Measurements from ENCODE around the gene OPN4.
"Not testable (repeated sequence)": the region's sequence is repeated elsewhere in the genome, so short reads cannot be mapped to it uniquely, and the experiment has no call there.

The OPN4 gene

GRCh38 chr10:86654411-86655172, at the start of gene OPN4:
TSS of gene OPN4 (plus strand) at chr10:86654547. CDS start at chr10:86654784, 237 bp downstream.
- DNase-seq (ENCODE audit: low read depth), result no peak

GRCh38 chr10:86607674-86608073, 46.7 kb upstream of the OPN4 start:
- DNase-seq (ENCODE audit: low read depth), result no peak

- no peak for DNase-seq (ENCODE audit: low read depth)
These were observed 44.4 kb upstream of the OPN4 start for GRCh38 chr10:86609920-86610319.

- no peak for DNase-seq (ENCODE audit: low read depth)
These were observed 43.0 kb upstream of the OPN4 start for GRCh38 chr10:86611386-86611785.

- DNase-seq (ENCODE audit: low read depth), result no peak
These were observed 41.3 kb upstream of the OPN4 start for GRCh38 chr10:86613096-86613495.

- DNase-seq (ENCODE audit: low read depth), result no peak
These were observed 40.4 kb upstream of the OPN4 start for GRCh38 chr10:86613905-86614304.

- DNase-seq (ENCODE audit: low read depth), result no peak
These were observed 39.5 kb upstream of the OPN4 start for GRCh38 chr10:86614853-86615252.

- DNase-seq (ENCODE audit: low read depth), result not testable (repeated sequence)
These were observed 37.1 kb upstream of the OPN4 start for GRCh38 chr10:86617278-86617677.

- DNase-seq (ENCODE audit: low read depth), result no peak
These were observed 26.0 kb upstream of the OPN4 start for GRCh38 chr10:86628311-86628710.

- DNase-seq (ENCODE audit: low read depth), result no peak
These were observed 24.3 kb upstream of the OPN4 start for GRCh38 chr10:86630079-86630478.

GRCh38 chr10:86632009-86632800, 22.1 kb upstream of the OPN4 start:
- DNase-seq (ENCODE audit: low read depth), result no peak

GRCh38 chr10:86632951-86633350, 21.4 kb upstream of the OPN4 start:
- DNase-seq (ENCODE audit: low read depth), result no peak

GRCh38 chr10:86635402-86635801, 18.9 kb upstream of the OPN4 start:
- DNase-seq (ENCODE audit: low read depth), result no peak

- DNase-seq (ENCODE audit: low read depth), result no peak
These were observed 18.0 kb upstream of the OPN4 start for GRCh38 chr10:86636311-86636710.

GRCh38 chr10:86642021-86642420, 12.3 kb upstream of the OPN4 start:
- DNase-seq (ENCODE audit: low read depth), result no peak

- no peak for DNase-seq (ENCODE audit: low read depth)
These were observed 11.8 kb upstream of the OPN4 start for GRCh38 chr10:86642499-86642898.

- no peak for DNase-seq (ENCODE audit: low read depth)
These were observed 10.1 kb upstream of the OPN4 start for GRCh38 chr10:86644152-86644793.

- no peak for DNase-seq (ENCODE audit: low read depth)
These were observed 9.4 kb upstream of the OPN4 start for GRCh38 chr10:86644794-86645445.

- not testable (repeated sequence) for DNase-seq (ENCODE audit: low read depth)
These were observed 8.7 kb upstream of the OPN4 start for GRCh38 chr10:86645621-86646165.

- DNase-seq (ENCODE audit: low read depth), result no peak
These were observed 7.8 kb upstream of the OPN4 start for GRCh38 chr10:86646532-86646931.

GRCh38 chr10:86646933-86647332, 7.4 kb upstream of the OPN4 start:
- DNase-seq (ENCODE audit: low read depth), result no peak
